Measurements from ENCODE around the gene WRAP73. TPM values are rescaled to one million over a fixed set of nuclear protein-coding genes. Genes with fewer than 3 reads are reported as not detected.

The WRAP73 gene
- total RNA-seq, 1 donor from 2014 or later: 14.4 TPM

DNA sequence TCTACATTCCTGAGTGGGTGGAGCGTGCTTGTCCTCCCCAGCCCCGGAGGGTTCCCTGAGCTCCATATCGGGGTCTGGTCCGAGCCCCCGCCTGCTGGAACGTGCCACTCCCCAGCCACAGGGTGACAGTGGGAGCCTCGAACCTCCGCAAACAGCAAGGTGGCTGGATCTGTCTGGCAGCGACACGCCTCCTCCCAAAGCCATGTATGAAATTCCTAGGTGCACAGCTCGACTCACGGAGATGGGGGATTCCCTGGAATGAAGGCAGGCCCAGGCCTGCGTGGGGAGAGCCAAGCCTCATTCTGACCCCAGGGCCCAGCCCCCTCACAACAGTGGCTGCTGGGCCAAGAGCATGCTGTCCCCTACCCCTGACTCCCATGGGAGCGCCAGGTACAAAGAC is 35.3 kb upstream of the WRAP73 start:
- no peak overlapping the region for H3K27ac ChIP-seq
- no peaks in the 10 kb centered on the region for H3K36me3 ChIP-seq
- intact Hi-C loops (cut with DNase I): no loop called here
- no peaks in the 10 kb centered on the region for H3K9me3 ChIP-seq
- H3K27me3 ChIP-seq: no peaks in the 10 kb centered on the region
- no peak for DNase-seq (ENCODE audit: low spot score in 2 of 2)
- H3K4me1 ChIP-seq: no peaks in the 10 kb centered on the region
- no peak overlapping the region for H3K4me3 ChIP-seq
- TF ChIP-seq, protein P1, sequence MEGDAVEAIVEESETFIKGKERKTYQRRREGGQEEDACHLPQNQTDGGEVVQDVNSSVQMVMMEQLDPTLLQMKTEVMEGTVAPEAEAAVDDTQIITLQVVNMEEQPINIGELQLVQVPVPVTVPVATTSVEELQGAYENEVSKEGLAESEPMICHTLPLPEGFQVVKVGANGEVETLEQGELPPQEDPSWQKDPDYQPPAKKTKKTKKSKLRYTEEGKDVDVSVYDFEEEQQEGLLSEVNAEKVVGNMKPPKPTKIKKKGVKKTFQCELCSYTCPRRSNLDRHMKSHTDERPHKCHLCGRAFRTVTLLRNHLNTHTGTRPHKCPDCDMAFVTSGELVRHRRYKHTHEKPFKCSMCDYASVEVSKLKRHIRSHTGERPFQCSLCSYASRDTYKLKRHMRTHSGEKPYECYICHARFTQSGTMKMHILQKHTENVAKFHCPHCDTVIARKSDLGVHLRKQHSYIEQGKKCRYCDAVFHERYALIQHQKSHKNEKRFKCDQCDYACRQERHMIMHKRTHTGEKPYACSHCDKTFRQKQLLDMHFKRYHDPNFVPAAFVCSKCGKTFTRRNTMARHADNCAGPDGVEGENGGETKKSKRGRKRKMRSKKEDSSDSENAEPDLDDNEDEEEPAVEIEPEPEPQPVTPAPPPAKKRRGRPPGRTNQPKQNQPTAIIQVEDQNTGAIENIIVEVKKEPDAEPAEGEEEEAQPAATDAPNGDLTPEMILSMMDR (IDR thresholded peaks at IDR 0.05): no peak

DNA sequence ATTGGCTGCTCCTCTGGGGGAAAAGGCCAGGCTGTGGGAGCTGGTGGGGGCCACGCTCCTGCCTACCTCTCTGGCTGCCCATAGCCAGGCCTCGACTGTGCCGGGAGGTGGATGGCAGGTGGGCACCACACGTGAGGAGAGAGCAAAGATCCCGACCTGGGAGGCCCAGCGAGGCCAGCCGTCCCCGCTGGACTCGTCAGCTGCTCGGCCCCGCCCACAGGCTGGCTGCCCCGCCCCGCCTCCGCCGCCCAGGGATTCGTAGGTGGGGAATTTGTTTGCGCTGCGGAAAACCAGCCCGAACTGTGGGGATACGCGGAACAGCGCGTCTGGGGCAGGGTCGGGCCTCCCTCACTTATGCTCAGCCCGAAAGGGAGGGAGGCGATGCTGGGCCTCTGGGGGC is 34.1 kb upstream of the WRAP73 start:
- TF ChIP-seq, protein P1 (IDR thresholded peaks at IDR 0.05): no peak
- Histone ChIP-seq H3K36me3 (no peaks in the 10 kb centered on the region), H3K9me3 (no peaks in the 10 kb centered on the region), H3K4me1 (no peaks in the 10 kb centered on the region), H3K27ac (no peak overlapping the region), H3K4me3 (no peak overlapping the region), H3K27me3 (no peaks in the 10 kb centered on the region)
- DNase-seq (ENCODE audit: low spot score in 2 of 2): no peak
- intact Hi-C loops (cut with DNase I): no loop called here

DNA sequence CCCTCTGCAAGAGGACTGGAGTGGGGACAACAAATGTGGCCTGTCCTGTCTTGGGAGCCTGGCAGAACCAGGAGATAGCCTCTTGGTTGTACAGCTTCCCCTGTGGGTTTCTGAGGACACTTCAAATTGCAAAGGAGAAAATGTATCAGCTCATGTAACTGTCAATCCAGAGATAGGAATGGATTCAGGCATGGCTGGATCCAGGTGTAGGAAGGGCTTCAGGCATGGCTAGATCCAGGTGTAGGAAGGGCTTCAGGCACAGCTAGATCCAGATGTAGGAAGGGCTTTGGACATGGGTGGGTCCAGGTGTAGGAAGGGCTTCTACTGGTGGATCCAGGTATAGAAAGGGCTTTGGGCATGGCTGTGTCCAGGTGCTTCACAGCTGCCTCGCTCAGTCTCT is 33.3 kb upstream of the WRAP73 start:
- no peaks in the 10 kb centered on the region for H3K4me1 ChIP-seq
- H3K4me3 ChIP-seq: no peak overlapping the region
- H3K9me3 ChIP-seq: no peaks in the 10 kb centered on the region
- TF ChIP-seq, protein P1 (IDR thresholded peaks at IDR 0.05): no peak
- no peak for DNase-seq (ENCODE audit: low spot score in 2 of 2)
- intact Hi-C loops (cut with DNase I): no loop called here
- no peak overlapping the region for H3K27ac ChIP-seq
- no peaks in the 10 kb centered on the region for H3K27me3 ChIP-seq
- no peaks in the 10 kb centered on the region for H3K36me3 ChIP-seq

DNA sequence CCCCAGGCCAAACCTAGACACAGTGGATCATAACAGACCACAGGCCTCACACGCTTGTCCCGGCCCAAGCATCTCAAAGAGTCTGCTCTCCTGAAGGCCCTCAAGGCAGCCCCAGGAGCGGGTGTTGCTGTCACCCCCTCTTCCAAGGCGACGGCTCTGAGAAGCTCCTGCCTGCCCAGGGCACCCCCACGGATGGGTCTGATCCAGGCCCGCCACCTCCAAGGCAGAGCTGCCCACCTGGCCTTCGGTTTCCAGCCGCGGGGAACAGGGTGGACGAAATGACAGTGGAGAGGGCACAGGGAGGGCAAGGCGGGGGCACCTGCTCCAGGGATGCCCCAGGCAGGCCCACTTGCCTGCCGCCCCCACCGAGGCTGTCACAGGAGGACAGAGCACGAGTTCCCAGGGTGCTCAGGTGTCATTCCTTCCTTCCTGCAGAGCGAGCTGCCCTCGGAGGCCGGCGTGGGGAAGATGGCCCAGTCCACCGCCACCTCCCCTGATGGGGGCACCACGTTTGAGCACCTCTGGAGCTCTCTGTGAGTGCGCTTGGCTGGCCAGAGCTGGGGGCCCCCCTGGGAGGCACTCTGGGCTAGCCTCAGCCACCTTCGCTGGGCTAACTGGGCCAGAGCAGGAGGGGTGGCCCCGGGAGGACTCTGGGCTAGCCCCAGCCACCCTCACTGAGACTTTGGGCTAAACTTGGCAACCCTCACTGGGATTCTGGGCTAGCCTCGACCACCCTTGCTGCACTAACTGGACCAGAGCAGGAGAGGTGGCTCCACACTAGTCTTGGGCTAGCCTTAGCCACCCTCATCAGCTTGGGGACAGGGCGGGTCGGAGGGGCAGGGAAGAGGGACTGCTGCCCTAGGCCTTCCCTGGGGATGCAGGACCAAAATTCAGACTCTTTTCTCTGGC is 32.2 kb upstream of the WRAP73 start:
- no peaks in the 10 kb centered on the region for H3K27me3 ChIP-seq

DNA sequence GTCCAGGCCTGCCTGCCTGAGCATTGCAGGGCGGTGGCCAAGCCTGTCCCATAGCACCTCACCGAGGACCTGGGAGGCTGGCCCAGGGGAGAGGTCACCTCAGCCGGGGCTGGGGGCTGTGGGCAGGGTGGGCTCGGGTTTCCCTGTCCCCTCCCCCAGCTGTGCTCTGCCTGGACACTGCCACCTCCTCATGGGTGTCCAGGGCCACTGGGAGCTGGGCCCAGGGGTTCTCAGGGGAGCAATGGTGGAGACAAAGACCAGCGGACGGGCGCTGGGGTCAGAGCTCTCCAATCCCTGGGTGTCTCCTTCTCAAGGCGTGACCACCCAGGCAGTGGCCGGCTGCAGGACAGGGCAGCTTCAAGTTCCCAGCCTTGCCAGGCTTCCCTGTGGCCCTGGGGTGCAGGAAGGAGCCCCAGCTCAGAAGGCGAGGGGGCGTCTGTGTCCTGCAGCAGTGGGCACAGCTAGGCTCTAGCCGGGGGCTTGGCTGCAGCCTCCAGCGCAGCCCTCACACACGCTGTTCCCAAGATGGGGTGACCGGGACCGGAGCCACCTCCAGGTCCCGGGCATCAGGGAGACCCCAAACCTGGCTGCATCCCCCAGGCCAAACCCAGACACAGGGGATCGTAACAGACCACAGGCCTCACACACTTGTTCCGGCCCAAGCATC is 31.5 kb upstream of the WRAP73 start:
- no peaks in the 10 kb centered on the region for H3K27me3 ChIP-seq

More for the DNA sequence above, 32.2 kb upstream of the WRAP73 start:
- TF ChIP-seq, protein P1 (IDR thresholded peaks at IDR 0.05): no peak
- DNase-seq (ENCODE audit: low spot score in 2 of 2): no peak
- no peaks in the 10 kb centered on the region for H3K36me3 ChIP-seq
- no peak overlapping the region for H3K4me3 ChIP-seq
- H3K27ac ChIP-seq: no peak overlapping the region
- intact Hi-C loops (cut with DNase I): no loop called here
- H3K4me1 ChIP-seq: no peaks in the 10 kb centered on the region
- no peaks in the 10 kb centered on the region for H3K9me3 ChIP-seq

More for the DNA sequence above, 31.5 kb upstream of the WRAP73 start:
- no peaks in the 10 kb centered on the region for H3K36me3 ChIP-seq
- no peak overlapping the region for H3K27ac ChIP-seq
- TF ChIP-seq, protein P1 (IDR thresholded peaks at IDR 0.05): no peak
- no peaks in the 10 kb centered on the region for H3K4me1 ChIP-seq
- no peak for DNase-seq (ENCODE audit: low spot score in 2 of 2)
- H3K9me3 ChIP-seq: no peaks in the 10 kb centered on the region
- H3K4me3 ChIP-seq: no peak overlapping the region
- intact Hi-C loops (cut with DNase I): no loop called here
